ENCODE data around the gene OR11L1. TPM values are rescaled to one million over a fixed set of nuclear protein-coding genes. Genes with fewer than 3 reads are reported as not detected.

The OR11L1 gene
- total RNA-seq, 1 experiment from 2014 or later, result not detected

- peaks cover 20% of the 10 kb centered on the region for H3K9me3 Mint-ChIP-seq
- CTCF ChIA-PET, result interaction anchor here (0.5 kb wide), 1 partner anchor 33 kb away, joined by 6 read pairs; no protein-coding TSS in a partner anchor
These were observed 43.2 kb upstream of the OR11L1 start for GRCh38 chr1:247884797-247885413.

GRCh38 chr1:247883346-247883745 lies 41.6 kb upstream of the OR11L1 start:
- H3K9me3 Mint-ChIP-seq, result peaks cover 33% of the 10 kb centered on the region
- H3K4me3 Mint-ChIP-seq, result no peak overlapping the region
- H3K36me3 Mint-ChIP-seq, result peaks cover 12% of the 10 kb centered on the region
- CTCF ChIA-PET, result no interaction called here
- ATAC-seq (no peak), DNase-seq (ENCODE audit: low spot score) (no peak)
- POLR2A ChIA-PET, result no interaction called here
- H3K27me3 Mint-ChIP-seq (ENCODE audit: low read depth), result no peaks in the 10 kb centered on the region; the same call in 1 of the 2 replicates
- H3K4me1 Mint-ChIP-seq, result peaks cover 2% of the 10 kb centered on the region; the same call in 1 of the 2 replicates
- no peak overlapping the region for H3K27ac Mint-ChIP-seq
- no peak for TF ChIP-seq NR1H2 (CRISPR knock-in tag; IDR thresholded peaks at IDR 0.05)
- no peak for TF ChIP-seq ZNF121 (CRISPR knock-in tag; IDR thresholded peaks at IDR 0.05)
- TF ChIP-seq KAT7 (CRISPR knock-in tag; IDR thresholded peaks at IDR 0.05; ENCODE audit: borderline replicate concordance), result no peak
- TF ChIP-seq SOX15 (CRISPR knock-in tag; IDR thresholded peaks at IDR 0.05), result no peak
- no peak for TF ChIP-seq HMGXB4 (CRISPR knock-in tag; IDR thresholded peaks at IDR 0.05)
- no peak for TF ChIP-seq NR3C1 (CRISPR knock-in tag; conservative IDR thresholded peaks at IDR 0.05; ENCODE audit: low read depth)
- TF ChIP-seq JUN (CRISPR knock-in tag; IDR thresholded peaks at IDR 0.05), result no peak
- no peak for TF ChIP-seq ZNF532 (CRISPR knock-in tag; IDR thresholded peaks at IDR 0.05; ENCODE audit: borderline replicate concordance)
- no peak for TF ChIP-seq ZNF138 (CRISPR knock-in tag; conservative IDR thresholded peaks at IDR 0.05)
- TF ChIP-seq ZNF512 (CRISPR knock-in tag; IDR thresholded peaks at IDR 0.05; ENCODE audit: borderline replicate concordance), result no peak
- no peak for TF ChIP-seq CTCF (IDR thresholded peaks at IDR 0.05)
- no peak for TF ChIP-seq TEAD1 (CRISPR knock-in tag; IDR thresholded peaks at IDR 0.05)
- no peak for TF ChIP-seq ZNF671 (CRISPR knock-in tag; IDR thresholded peaks at IDR 0.05)
- no peak for TF ChIP-seq EMX1 (CRISPR knock-in tag; IDR thresholded peaks at IDR 0.05)

More at GRCh38 chr1:247884797-247885413, 43.2 kb upstream of the OR11L1 start:
- Mint-ChIP-seq H3K4me3 (no peak overlapping the region), H3K4me1 (no peaks in the 10 kb centered on the region), H3K27ac (no peak overlapping the region), H3K27me3 (ENCODE audit: low read depth) (no peaks in the 10 kb centered on the region; the same call in 1 of the 2 replicates), H3K36me3 (peaks cover 6% of the 10 kb centered on the region)
- no peak for TF ChIP-seq AFF4 (CRISPR knock-in tag; IDR thresholded peaks at IDR 0.05; ENCODE audit: borderline replicate concordance)
- no peak for TF ChIP-seq MLX (CRISPR knock-in tag; IDR thresholded peaks at IDR 0.05)
- ATAC-seq (no peak), DNase-seq (ENCODE audit: low spot score) (no peak)
- POLR2A ChIA-PET, result no interaction called here

Data from WTC11 (cell line).